ENCODE data around the gene CLIC5.

CLIC5 gene

GRCh38 chr6:45845567-45845966, 170.1 kb downstream of the CLIC5 start:
- DNase-seq (ENCODE audit: low spot score) (no peak), FAIRE-seq (no peak)

GRCh38 chr6:45844986-45845385, 170.7 kb downstream of the CLIC5 start:
- DNase-seq (ENCODE audit: low spot score) (no peak), FAIRE-seq (no peak)

GRCh38 chr6:45843848-45844521, 171.7 kb downstream of the CLIC5 start:
- FAIRE-seq = no peak
- no peak for DNase-seq (ENCODE audit: low spot score)

- FAIRE-seq (no peak), DNase-seq (ENCODE audit: low spot score) (no peak)
These were observed 174.6 kb downstream of the CLIC5 start for GRCh38 chr6:45841062-45841461.

- DNase-seq (ENCODE audit: low spot score) (no peak), FAIRE-seq (no peak)
These were observed 176.7 kb downstream of the CLIC5 start for GRCh38 chr6:45838996-45839395.

GRCh38 chr6:45838451-45838850, 177.2 kb downstream of the CLIC5 start:
- DNase-seq (ENCODE audit: low spot score) (no peak), FAIRE-seq (no peak)

GRCh38 chr6:45837541-45838200, 178.0 kb downstream of the CLIC5 start:
- no peak for DNase-seq (ENCODE audit: low spot score)
- no peak for FAIRE-seq

- FAIRE-seq (no peak), DNase-seq (ENCODE audit: low spot score) (no peak)
These were observed 178.7 kb downstream of the CLIC5 start for GRCh38 chr6:45836984-45837383.

- no peak for FAIRE-seq
- DNase-seq (ENCODE audit: low spot score) = no peak
These were observed 179.2 kb downstream of the CLIC5 start for GRCh38 chr6:45836438-45836824.

- DNase-seq (ENCODE audit: low spot score) (no peak), FAIRE-seq (peak; percentile 8)
These were observed 179.8 kb downstream of the CLIC5 start for GRCh38 chr6:45835721-45836437.

GRCh38 chr6:45832063-45832462, 183.6 kb downstream of the CLIC5 start:
- FAIRE-seq (no peak), DNase-seq (ENCODE audit: low spot score) (no peak)

Data from RCC 7860 (cell line).